Stomach (tissue), 9 donors: Measurements from ENCODE around the gene PFKL. TPM values are rescaled to one million over a fixed set of nuclear protein-coding genes. Genes with fewer than 3 reads are reported as not detected.
A peak's percentile ranks its signal among the peaks of the same experiment; 100 is the strongest.

Experiments
- DNase-seq, 2 donors: peaks; one replicate each; pipeline versions ENCODE4 v3.0.0 to v3.0.0-alpha.2; 2013 to 2019
- H3K27ac ChIP-seq, 5 donors: fragments of 200-600 bp in 4 of 5; sonication (generic) in 4 of 5; one replicate each; pipeline ENCODE4 v1.5.1; 2013 to 2019; ENCODE audit warnings: mild to moderate bottlenecking in 1 of 5, moderate library complexity in 1 of 5
- H3K27me3 ChIP-seq, 3 donors: fragments of 200-600 bp; sonication (generic); one replicate each; pipeline ENCODE4 v1.5.1; 2017 to 2019; ENCODE audit warnings: mixed run types in 1 of 3
- H3K36me3 ChIP-seq, 4 donors: fragments of 200-600 bp; sonication (generic); 1 replicate in 3 of 4; 2 replicates in 1 of 4; pipeline ENCODE4 v1.5.1; 2016 to 2019
- H3K4me1 ChIP-seq, 4 donors: fragments of 200-600 bp; sonication (generic); one replicate each; pipeline ENCODE4 v1.5.1; 2016 to 2019
- H3K4me3 ChIP-seq, 4 donors: fragments of 200-600 bp; sonication (generic) in 3 of 4; one replicate each; pipeline ENCODE4 v1.5.1; 2016 to 2019; ENCODE audit warnings: mild to moderate bottlenecking in 1 of 4
- H3K9me3 ChIP-seq, 4 donors: fragments of 200-600 bp; sonication (generic); one replicate each; pipeline ENCODE4 v1.5.1; 2016 to 2019
- EP300 ChIP-seq: sonication (generic); formaldehyde crosslinking; IDR thresholded peaks from one replicate; pipeline ENCODE4 v1.6.1; 2017; ENCODE audit warnings: antibody characterized with exemption
- POLR2A ChIP-seq, 4 donors: fragments of 450-650 bp; IDR thresholded peaks; one replicate each; pipeline ENCODE4 v1.6.1; 2016; ENCODE audit warnings: antibody characterized with exemption in 4 of 4, control low read depth in 2 of 4, mild to moderate bottlenecking in 1 of 4, moderate library complexity in 1 of 4
- POLR2AphosphoS5 ChIP-seq, 3 donors: sonication (generic); formaldehyde crosslinking; IDR thresholded peaks; one replicate each; pipeline ENCODE4 v1.6.1; 2016; ENCODE audit warnings: antibody characterized with exemption in 3 of 3
- WGBS, 5 donors: extraction: QIAGEN DNeasy Blood & Tissue Kit in 3 of 5; methylation state at CpG; one replicate each; pipeline versions ENCODE4 v1.1.5 to v1.1.7; 2013 to 2018; 5-methylcytosine and 5-hydroxymethylcytosine counted together
- intact Hi-C: fragments of 100-400 bp; cut with DNase I; formaldehyde crosslinking; loops from one replicate; pipeline ENCODE4 v1.15.1; 2023; ENCODE audit warnings: low total_unique reads
- polyA plus RNA-seq, 3 donors: library from polyadenylated mRNA; stranded (reverse); fragments of 200-250 nt; gene quantifications; one replicate each; pipeline ENCODE4 v1.2.3, GENCODE V29; 2013
- total RNA-seq, 5 donors: library from RNA; depleted of rRNA; stranded (reverse); fragments of >200 nt; gene quantifications; one replicate each; pipeline versions ENCODE4 v1.1.0 to v1.2.3, GENCODE V29; 2014 to 2016
- TF ChIP-seq, protein P1 (sequence below), 7 experiments: fragments of 450-650 bp in 4 of 7; fragments of 200-600 bp in 3 of 7; sonication (generic) in 3 of 7; IDR thresholded peaks; one replicate each; pipeline ENCODE4 v1.5.1; 2016 to 2019; ENCODE audit warnings: antibody characterized with exemption in 7 of 7, control low read depth in 2 of 7, mild to moderate bottlenecking in 1 of 7
- donor health status: healthy with polysubstance abuse.
- donor health status: Bipolar disorder and iron deficiency.
- donor health status: healthy.

PFKL gene
- total and polyA plus RNA-seq, 8 donors, result 83.0 to 283 (median 130) TPM

DNA sequence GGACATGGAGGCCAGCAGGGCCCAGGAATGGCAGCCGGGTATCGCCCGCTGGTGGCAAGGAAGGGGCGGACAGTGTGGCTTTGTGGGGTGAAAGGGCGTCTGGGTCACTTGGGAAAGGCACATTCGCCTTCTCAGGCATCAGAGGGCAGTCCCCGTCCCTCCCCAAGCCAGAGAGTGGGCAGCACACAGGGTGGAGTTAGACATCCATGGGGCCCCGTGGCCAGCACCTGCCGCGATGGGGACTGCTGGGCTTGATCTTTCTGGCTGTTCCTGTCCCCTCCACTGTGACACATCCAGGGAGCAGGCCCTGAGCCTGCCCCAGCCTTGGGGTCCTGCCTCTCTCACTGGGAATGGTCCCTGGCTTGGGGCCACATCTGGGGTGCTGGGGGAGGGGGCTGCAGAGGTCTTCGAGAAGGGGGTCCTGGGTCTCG is 49.6 kb downstream of the PFKL start:
- no peaks in the 10 kb centered on the region for H3K9me3 ChIP-seq
- H3K27me3 ChIP-seq, result peaks cover 16 to 64% (median 36%) of the 10 kb centered on the region in 3 donors
- WGBS, 5 donors, result 65 to 74% (median 71%) methylated on average over 8 to 12 of the region's 12 CpGs
- TF ChIP-seq POLR2A (IDR thresholded peaks at IDR 0.05), result no peak
- TF ChIP-seq POLR2AphosphoS5 (IDR thresholded peaks at IDR 0.05), result no peak
- no peak for TF ChIP-seq EP300
- TF ChIP-seq, protein P1, sequence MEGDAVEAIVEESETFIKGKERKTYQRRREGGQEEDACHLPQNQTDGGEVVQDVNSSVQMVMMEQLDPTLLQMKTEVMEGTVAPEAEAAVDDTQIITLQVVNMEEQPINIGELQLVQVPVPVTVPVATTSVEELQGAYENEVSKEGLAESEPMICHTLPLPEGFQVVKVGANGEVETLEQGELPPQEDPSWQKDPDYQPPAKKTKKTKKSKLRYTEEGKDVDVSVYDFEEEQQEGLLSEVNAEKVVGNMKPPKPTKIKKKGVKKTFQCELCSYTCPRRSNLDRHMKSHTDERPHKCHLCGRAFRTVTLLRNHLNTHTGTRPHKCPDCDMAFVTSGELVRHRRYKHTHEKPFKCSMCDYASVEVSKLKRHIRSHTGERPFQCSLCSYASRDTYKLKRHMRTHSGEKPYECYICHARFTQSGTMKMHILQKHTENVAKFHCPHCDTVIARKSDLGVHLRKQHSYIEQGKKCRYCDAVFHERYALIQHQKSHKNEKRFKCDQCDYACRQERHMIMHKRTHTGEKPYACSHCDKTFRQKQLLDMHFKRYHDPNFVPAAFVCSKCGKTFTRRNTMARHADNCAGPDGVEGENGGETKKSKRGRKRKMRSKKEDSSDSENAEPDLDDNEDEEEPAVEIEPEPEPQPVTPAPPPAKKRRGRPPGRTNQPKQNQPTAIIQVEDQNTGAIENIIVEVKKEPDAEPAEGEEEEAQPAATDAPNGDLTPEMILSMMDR (IDR thresholded peaks at IDR 0.05), result no peak
- intact Hi-C loops, result no loop called here
- H3K4me1 ChIP-seq, result peaks cover 0 to 35% (median 11%) of the 10 kb centered on the region in 4 donors
- peak overlapping the region in 1 of 4 donors; percentile 19 for H3K4me3 ChIP-seq
- no peak overlapping the region for H3K27ac ChIP-seq
- no peak for DNase-seq
- no peaks in the 10 kb centered on the region for H3K36me3 ChIP-seq

DNA sequence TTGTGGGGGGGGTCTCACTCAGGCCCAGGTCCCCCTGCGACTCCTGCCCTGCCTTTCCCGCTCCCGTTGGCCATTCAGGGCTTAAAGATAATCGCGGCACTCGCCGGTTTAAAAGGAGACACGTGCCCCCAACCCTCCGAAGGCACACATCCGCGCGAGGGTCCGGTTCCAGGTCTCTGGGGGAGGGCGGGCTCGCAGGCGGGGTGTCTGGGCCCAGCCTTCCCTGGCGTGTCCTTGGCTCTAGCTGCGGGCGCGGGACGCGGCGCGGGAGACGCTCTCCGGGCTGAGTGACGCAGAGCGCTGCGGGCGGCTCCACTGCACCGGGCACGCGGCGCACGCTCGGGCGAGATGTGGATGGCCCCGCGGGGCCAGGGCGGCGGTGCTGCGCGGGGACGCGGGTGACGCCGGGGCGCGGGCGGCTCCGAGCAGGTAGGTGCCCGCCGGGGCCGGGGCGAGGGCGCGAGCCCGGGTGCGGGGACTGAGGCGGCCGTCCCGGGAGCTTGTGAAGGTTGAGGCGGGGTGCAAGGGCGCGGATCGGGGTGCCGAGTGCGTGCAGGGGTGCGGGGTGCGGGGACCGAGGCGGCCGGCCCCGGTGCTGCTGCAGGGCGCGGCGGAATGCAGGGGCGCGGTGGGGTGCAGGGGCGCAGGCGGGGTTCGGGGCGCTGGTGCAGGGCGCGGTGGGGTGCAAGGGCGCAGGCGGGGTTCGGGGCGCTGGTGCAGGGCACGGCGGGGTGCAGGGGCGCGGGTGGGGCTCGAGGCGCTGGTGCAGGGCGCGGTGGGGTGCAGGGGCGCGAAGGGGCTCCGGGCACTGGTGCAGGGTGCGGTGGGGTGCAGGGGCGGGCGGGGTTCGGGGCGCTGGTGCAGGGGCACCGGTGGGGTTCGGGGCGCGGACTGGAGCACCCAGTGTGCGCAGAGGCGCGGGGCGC is 50.3 kb downstream of the PFKL start:
- TF ChIP-seq POLR2A (IDR thresholded peaks at IDR 0.05) (no peak), EP300 (no peak)
- H3K27me3 ChIP-seq, result peaks cover 16 to 66% (median 36%) of the 10 kb centered on the region in 3 donors

DNA sequence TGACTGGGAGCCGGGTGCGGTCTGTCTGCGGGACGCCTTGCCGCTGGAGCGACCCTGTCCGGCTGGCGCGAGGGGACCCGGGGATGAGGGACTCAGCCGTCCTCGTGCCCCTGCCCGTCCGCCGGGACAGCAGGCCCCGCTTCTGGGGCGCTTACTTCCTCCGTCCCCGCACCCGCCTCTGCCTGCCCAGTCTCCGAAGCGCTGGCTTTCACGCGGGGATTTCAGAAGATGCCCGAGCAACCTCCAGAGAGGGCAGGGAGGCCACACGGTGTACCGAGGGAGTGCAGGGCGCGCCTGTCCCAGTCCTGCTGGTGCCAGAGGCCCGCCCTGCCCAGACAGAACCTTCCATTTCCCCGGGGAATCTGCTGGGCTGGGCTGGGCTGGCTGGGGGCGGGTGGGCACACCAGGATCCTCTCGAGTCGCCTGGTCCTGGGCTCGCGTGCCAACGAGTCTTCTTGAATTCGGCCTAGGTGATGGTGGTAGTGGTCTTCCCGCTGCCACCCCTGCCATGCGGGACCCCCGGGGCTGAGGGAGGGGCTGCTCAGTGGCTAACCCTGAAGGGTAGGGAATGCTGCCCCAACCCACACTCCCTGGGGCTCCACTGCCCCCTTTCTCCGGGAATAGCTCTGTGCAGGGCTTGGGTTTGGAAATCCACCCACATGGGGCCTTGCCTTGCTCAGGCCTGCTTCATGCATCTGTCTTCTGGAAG is 51.1 kb downstream of the PFKL start:
- peaks cover 16 to 69% (median 36%) of the 10 kb centered on the region in 3 donors for H3K27me3 ChIP-seq
- intact Hi-C loops, result loop anchor here (10.0 kb wide), 1 partner anchor 124 kb away; no protein-coding TSS in a partner anchor
- WGBS, 5 donors, result 25 to 54% (median 35%) methylated on average over 14 to 42 of the region's 42 CpGs
- peak overlapping the region in 2 of 4 donors; percentile 16 to 31 for H3K4me3 ChIP-seq
- H3K36me3 ChIP-seq, result no peaks in the 10 kb centered on the region
- TF ChIP-seq EP300, result no peak
- no peak for TF ChIP-seq POLR2A (IDR thresholded peaks at IDR 0.05)
- no peak for TF ChIP-seq POLR2AphosphoS5 (IDR thresholded peaks at IDR 0.05)
- TF ChIP-seq, protein P1 (IDR thresholded peaks at IDR 0.05), result no peak
- no peak overlapping the region for H3K27ac ChIP-seq
- peaks cover 0 to 42% (median 11%) of the 10 kb centered on the region in 4 donors for H3K4me1 ChIP-seq
- no peaks in the 10 kb centered on the region for H3K9me3 ChIP-seq
- no peak for DNase-seq

More for the DNA sequence above, 50.3 kb downstream of the PFKL start:
- Histone ChIP-seq H3K27ac (no peak overlapping the region), H3K4me3 (peak overlapping the region in 3 of 4 donors; percentile 16 to 31 (median 19)), H3K4me1 (peaks cover 0 to 40% (median 11%) of the 10 kb centered on the region in 4 donors), H3K9me3 (no peaks in the 10 kb centered on the region), H3K36me3 (no peaks in the 10 kb centered on the region)
- intact Hi-C loops, result loop anchor here (10.0 kb wide), 1 partner anchor 125 kb away; no protein-coding TSS in a partner anchor
- peak in 1 of 2 donors; percentile 27 for DNase-seq
- WGBS, 5 donors, result 4 to 22% (median 14%) methylated on average over 14 to 111 of the region's 113 CpGs

DNA sequence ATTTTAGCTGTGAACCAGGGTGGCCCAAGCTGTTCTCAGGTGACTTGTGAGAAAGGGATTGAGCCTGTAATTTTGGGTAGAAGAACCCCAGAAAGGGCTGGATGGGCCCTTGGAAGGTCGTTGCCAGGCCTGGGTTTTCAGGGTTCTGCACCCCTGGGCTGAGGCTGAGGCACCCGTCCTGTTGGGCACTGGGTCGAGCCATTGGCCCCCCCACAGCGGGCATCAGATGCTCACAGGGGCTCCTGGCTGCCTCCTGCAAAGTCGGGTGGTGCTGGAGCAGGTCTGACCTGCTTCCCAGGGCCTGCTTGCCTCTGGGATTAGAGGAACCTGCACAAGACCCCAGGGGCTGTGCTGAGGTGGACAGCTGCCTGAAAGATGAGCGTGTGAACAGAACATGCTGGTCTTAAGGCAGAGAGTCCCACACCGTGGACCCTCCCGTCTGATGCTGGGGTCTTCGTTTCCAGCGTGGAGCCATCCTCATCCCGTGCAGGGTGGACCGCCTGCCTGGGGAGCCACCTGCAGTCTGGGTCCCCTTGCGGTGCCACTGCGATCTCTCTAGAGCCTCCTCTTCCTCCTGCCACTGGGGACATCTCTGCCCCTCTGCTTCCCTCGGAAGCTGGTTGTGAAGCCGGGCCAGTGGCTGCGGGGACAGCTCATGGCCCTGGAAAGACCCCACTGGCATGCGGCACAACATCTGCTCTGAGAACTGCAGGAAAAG is 51.8 kb downstream of the PFKL start:
- TF ChIP-seq, protein P1 (IDR thresholded peaks at IDR 0.05), result no peak
- no peak for TF ChIP-seq POLR2A (IDR thresholded peaks at IDR 0.05)
- TF ChIP-seq POLR2AphosphoS5 (IDR thresholded peaks at IDR 0.05), result no peak
- TF ChIP-seq EP300, result no peak
- Histone ChIP-seq H3K4me3 (no peak overlapping the region), H3K4me1 (peaks cover 0 to 42% (median 11%) of the 10 kb centered on the region in 4 donors), H3K27me3 (peaks cover 16 to 69% (median 36%) of the 10 kb centered on the region in 3 donors), H3K36me3 (no peaks in the 10 kb centered on the region), H3K27ac (peak overlapping the region in 1 of 5 donors; percentile 83), H3K9me3 (no peaks in the 10 kb centered on the region)
- 82 to 91% (median 84%) methylated on average over 12 to 18 of the region's 18 CpGs for WGBS, 5 donors
- intact Hi-C loops, result loop anchor here (10.0 kb wide), 1 partner anchor 123 kb away; no protein-coding TSS in a partner anchor
- no peak for DNase-seq
